Measurements from ENCODE around the gene FXYD6. TPM values are rescaled to one million over a fixed set of nuclear protein-coding genes. Genes with fewer than 3 reads are reported as not detected.

FXYD6 gene
- polyA plus RNA-seq, 5 donors: 148 to 185 (median 176) TPM

DNA sequence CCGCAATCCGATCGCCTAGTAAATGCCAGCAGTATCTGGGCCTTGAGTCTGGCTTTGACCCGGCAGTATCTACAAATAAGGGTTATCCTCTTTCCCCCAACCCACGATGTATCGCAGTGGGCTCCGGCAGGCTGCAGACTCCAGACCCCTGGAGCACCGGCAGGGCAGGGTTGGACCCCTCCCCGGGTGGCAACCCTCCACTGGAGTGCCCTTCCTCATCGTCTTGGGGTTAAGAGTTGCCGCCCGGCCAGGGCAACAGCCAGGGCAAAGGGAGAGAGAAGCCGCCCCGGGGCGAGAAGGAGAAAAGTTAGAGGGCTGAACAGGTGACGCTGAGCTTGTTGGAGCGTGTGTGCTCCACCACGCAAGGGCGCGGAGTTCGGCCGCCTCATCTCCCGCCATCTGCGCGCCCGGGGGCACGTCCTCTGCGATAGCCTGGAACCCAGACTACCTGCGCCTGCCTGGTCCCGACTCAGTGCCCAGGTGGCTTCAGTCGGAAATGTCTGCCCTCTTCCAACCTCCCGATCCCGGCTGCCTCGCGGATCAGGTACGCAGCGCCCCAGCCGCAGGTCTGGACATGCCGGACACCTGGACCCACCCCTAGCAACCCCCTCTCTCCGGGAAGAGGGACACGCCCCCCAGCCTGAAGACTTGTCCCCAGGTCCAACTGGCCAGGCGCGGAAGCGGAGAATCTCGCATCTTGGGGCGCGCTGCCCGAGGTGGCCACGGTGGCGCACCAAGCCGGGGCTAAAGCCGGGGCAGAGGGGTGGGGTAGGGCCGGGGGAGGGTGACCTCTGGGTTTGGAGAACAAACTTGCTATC is 80.6 kb downstream of the FXYD6 start:
- DNase-seq: no peak

GRCh38 chr11:117794772-117795629 is 81.5 kb downstream of the FXYD6 start:
- no peak for DNase-seq

- no peak for DNase-seq
Observed at GRCh38 chr11:117794135-117794534, 82.3 kb downstream of the FXYD6 start.

- no peak for DNase-seq
Observed at GRCh38 chr11:117793583-117793982, 82.9 kb downstream of the FXYD6 start.

DNA sequence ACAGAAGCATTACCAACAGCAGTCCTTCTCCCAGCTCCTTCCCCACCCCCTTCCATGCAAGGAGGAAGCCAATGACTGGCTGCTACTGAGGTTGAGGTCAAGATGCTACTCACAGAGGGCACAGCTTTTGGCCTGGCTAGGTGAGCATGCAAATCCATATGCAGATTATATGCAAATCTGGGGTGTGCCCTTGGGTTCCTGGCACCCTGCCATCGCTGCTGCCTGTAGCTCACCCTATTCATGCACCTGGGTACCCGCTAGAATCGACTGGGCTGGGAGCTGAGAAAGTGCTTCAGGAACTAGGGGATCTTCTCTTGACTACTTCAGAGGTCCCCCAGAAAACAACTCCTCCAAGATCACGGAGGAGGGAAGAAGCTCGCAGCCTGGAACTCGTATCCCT is 83.5 kb downstream of the FXYD6 start:
- DNase-seq: no peak

DNA sequence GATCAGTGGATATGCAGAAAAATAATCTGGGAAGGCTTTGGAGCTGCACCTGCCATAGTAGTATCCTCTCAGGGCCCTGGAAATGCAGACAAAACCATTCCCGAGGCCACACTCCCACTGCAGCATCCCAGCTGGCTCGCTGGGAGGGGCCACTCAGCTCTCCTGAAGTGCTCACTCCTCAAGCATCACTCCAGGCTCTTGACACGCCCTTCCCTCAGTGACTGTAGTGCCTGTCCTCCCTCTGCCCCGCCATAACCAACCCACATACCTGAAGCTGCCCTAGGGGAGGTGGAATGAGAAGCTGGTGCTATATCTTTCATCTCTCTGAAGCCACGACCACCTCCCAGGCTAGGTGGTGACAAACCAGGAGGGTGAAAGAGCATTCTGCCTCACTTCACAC is 84.2 kb downstream of the FXYD6 start:
- DNase-seq: no peak

DNA sequence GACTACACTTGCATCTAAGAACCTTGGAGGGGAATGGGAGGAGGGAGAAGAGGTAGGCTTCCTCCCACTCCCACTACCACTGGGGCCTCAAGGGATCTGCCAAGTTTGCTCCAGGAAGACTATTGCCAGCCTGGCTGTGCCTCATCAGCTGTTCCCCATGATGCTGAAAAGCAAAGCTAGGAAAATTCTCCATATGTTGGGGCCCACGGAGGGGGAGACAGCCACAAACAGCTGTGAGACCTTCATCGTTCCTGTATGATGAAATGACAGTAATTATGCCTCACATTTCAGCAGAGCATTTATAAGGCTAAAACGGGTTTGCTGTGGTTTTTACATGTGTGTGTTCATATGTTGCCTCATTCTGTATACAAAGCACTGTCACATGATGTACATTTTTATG is 86.2 kb downstream of the FXYD6 start:
- peak in 1 of 2 donors; percentile 31 for DNase-seq

DNA sequence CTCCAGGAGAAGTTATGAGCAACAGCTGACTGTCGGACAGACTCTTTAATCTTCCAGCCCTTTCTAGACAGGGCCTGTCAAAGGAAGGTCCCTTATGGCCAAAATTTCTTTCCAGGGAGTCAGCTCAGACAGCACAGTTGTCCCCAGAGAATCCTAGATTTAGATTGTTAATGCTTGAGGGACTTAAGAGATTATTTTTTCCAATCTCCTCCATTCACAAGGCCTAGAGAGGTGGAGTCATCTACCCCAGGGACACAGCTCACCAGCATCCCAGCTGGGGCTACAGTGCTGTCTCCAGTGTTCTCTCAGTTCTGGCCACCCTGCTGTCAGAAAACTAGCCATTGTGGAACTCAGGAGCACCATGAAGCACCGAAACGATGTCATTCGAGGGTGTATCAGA is 87.2 kb downstream of the FXYD6 start:
- DNase-seq: no peak

Other genes starting within 250 kb of the FXYD6 start
- gene DSCAML1, start 79.4 kb downstream of the FXYD6 start, polyA plus RNA-seq (ENCODE audit: insufficient read depth in 1 of 5, insufficient read length in 5 of 5, low replicate concordance in 1 of 5): 1 to 10 TPM in 4 of 5 donors, under 1 TPM in 1; 0.85 to 2.1 (median 1.1) TPM
- gene FXYD2, start 51.9 kb downstream of the FXYD6 start, polyA plus RNA-seq (ENCODE audit: insufficient read depth in 1 of 5, insufficient read length in 5 of 5, low replicate concordance in 1 of 5): 1 to 10 TPM; 3.3 to 8.0 (median 5.7) TPM
- gene TMPRSS13, start 52.7 kb upstream of the FXYD6 start, polyA plus RNA-seq (ENCODE audit: insufficient read depth in 1 of 5, insufficient read length in 5 of 5, low replicate concordance in 1 of 5): 10 to 100 TPM in 2 of 5 donors, 1 to 10 TPM in 3; 7.9 to 11.7 (median 9.4) TPM
- 1 to 10 TPM; 4.0 to 7.3 (median 4.9) TPM for gene IL10RA, start 109.7 kb upstream of the FXYD6 start, polyA plus RNA-seq (ENCODE audit: insufficient read depth in 1 of 5, insufficient read length in 5 of 5, low replicate concordance in 1 of 5)
- 1 to 10 TPM; 3.5 to 5.1 (median 4.6) TPM for gene TMPRSS4, start 200.4 kb upstream of the FXYD6 start, polyA plus RNA-seq (ENCODE audit: insufficient read depth in 1 of 5, insufficient read length in 5 of 5, low replicate concordance in 1 of 5)
- under 1 TPM; 0.27 to 0.65 (median 0.40) TPM for gene SMIM35, start 210.3 kb upstream of the FXYD6 start, polyA plus RNA-seq (ENCODE audit: insufficient read depth in 1 of 5, insufficient read length in 5 of 5, low replicate concordance in 1 of 5)

All from right lung (tissue), 5 donors.